ENCODE results near the gene POU6F2. TPM values are rescaled to one million over a fixed set of nuclear protein-coding genes. Genes with fewer than 3 reads are reported as not detected.

Gene POU6F2
- total RNA-seq, 2 experiments from 2014 or later, result 0.12 TPM; not detected in 1

- DNase-seq, result peak; percentile 56
- peak overlapping the region; percentile 59 for H3K4me3 Mint-ChIP-seq
- peaks cover 43% of the 10 kb centered on the region for H3K27me3 Mint-ChIP-seq
- POLR2A ChIA-PET, result no interaction called here
- H3K9me3 Mint-ChIP-seq, result no peaks in the 10 kb centered on the region
- H3K4me1 Mint-ChIP-seq, result peaks cover 13% of the 10 kb centered on the region
- CTCF ChIA-PET, result no interaction called here
- H3K27ac Mint-ChIP-seq, result peak overlapping the region; percentile 27
- H3K36me3 Mint-ChIP-seq (ENCODE audit: low read depth), result no peaks in the 10 kb centered on the region
Observed at GRCh38 chr7:39414224-39415035, 436.7 kb downstream of the POU6F2 start.

DNA sequence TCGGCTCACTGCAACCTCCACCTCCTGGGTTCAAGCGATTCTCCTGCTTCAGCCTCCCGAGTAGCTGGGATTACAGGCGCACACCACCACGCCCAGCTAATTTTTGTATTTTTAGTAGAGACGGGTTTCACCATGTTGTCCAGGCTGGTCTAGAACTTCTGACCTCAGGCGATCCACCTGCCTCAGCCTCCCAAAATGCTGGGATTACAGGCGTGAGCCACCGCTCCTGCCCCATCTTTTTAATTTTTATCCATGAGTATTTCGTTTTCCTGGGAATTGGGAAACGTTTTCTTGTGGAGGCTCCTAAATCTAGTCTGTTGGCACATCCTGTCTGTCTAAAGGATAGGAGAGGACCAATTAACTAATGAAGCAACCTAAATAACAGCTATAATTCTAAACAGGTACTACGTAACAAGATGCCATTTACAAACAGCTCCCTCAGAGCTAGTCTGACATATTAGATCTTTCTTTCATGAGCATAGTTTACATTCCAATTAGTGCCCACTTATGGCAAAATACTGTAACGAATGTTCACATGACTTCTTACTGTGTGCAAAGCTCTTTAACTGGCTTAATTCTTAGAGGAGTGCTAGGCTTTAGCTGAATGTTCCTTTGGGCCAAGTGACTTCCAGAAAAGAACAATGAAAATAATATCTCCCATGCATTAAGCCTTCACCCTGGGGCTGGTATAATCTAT, 437.5 kb downstream of the POU6F2 start:
- no peak for DNase-seq
- Mint-ChIP-seq H3K9me3 (no peaks in the 10 kb centered on the region), H3K27ac (no peak overlapping the region), H3K4me1 (peaks cover 13% of the 10 kb centered on the region), H3K36me3 (ENCODE audit: low read depth) (no peaks in the 10 kb centered on the region), H3K4me3 (peak overlapping the region; percentile 59), H3K27me3 (peaks cover 43% of the 10 kb centered on the region)
- POLR2A ChIA-PET, result no interaction called here
- CTCF ChIA-PET, result no interaction called here

DNA sequence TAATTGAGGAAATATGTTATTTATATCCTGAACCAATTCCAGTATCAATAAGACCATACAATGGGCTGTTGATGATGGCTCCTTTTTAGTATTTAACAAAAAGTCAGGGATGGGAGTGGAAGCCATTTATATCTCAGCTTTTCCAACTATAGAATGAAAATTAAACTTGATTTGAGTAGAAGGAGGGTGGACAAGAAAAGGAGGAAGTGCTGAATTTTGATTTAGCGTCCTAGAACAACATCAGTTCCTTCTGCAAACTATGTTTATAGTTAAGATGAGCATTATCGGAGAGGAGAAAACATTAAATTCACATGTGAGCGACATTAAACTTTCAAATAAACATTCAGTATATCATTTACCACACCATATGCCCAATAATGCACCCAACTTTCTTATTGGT, 439.2 kb downstream of the POU6F2 start:
- POLR2A ChIA-PET, result no interaction called here
- Mint-ChIP-seq H3K4me3 (no peak overlapping the region), H3K9me3 (no peaks in the 10 kb centered on the region), H3K4me1 (peaks cover 13% of the 10 kb centered on the region), H3K36me3 (ENCODE audit: low read depth) (no peaks in the 10 kb centered on the region), H3K27me3 (peaks cover 36% of the 10 kb centered on the region), H3K27ac (no peak overlapping the region)
- DNase-seq, result no peak
- CTCF ChIA-PET, result no interaction called here

GRCh38 chr7:39417642-39418041, 439.9 kb downstream of the POU6F2 start:
- H3K9me3 Mint-ChIP-seq, result no peaks in the 10 kb centered on the region
- CTCF ChIA-PET, result interaction anchor here (1.0 kb wide), 1 partner anchor 36 kb away, joined by 3 read pairs; no protein-coding TSS in a partner anchor
- peaks cover 13% of the 10 kb centered on the region for H3K4me1 Mint-ChIP-seq
- POLR2A ChIA-PET, result no interaction called here
- no peaks in the 10 kb centered on the region for H3K36me3 Mint-ChIP-seq (ENCODE audit: low read depth)
- no peak for DNase-seq
- no peak overlapping the region for H3K27ac Mint-ChIP-seq
- H3K27me3 Mint-ChIP-seq, result peaks cover 34% of the 10 kb centered on the region
- no peak overlapping the region for H3K4me3 Mint-ChIP-seq

DNA sequence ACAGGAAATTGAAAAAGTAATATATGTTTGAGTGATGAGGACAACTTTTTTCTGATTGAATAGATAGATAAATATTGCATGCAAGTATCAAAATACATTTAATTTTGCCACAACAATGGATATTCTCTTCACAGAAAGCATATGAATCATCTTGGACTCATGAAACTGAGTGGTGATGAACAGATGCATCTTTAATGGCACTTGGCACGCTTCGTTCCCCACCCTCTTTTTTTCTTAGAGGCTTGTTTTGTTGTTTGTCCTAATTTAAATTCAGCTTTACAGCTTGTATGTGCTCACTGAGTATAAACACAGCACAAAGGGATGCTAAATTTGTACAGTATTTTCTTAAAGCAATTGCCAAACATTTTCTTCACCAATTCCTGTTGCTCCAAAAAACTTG, 443.5 kb downstream of the POU6F2 start:
- POLR2A ChIA-PET, result no interaction called here
- no peak overlapping the region for H3K27ac Mint-ChIP-seq
- H3K9me3 Mint-ChIP-seq, result no peaks in the 10 kb centered on the region
- no peaks in the 10 kb centered on the region for H3K4me1 Mint-ChIP-seq
- H3K27me3 Mint-ChIP-seq, result peaks cover 17% of the 10 kb centered on the region
- no peak for DNase-seq
- H3K36me3 Mint-ChIP-seq (ENCODE audit: low read depth), result no peaks in the 10 kb centered on the region
- no peak overlapping the region for H3K4me3 Mint-ChIP-seq
- CTCF ChIA-PET, result interaction anchor here (1.4 kb wide), 1 partner anchor 11 kb away, joined by 4 read pairs; no protein-coding TSS in a partner anchor

DNA sequence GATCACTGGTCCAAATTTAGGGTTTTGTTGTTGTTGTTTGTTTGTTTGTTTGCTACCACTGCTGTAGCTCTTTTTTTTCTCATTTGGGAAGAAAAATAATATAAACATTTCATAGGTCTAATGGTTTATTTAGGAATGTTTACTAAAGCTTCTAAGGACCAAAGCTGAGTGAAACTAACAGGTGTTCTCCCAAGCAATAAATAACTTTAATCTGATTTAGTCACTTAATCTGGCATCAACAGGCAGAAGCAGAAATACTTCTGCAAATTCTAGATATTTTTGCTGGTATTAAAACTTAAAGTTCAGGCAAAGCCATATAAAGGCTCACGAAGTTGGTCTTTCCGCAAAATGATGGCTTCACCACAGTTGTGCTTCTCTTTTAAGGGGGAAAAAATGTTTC, 444.0 kb downstream of the POU6F2 start:
- no peaks in the 10 kb centered on the region for H3K9me3 Mint-ChIP-seq
- POLR2A ChIA-PET, result no interaction called here
- CTCF ChIA-PET, result no interaction called here
- H3K4me1 Mint-ChIP-seq, result no peaks in the 10 kb centered on the region
- no peak overlapping the region for H3K4me3 Mint-ChIP-seq
- DNase-seq, result no peak
- H3K27ac Mint-ChIP-seq, result no peak overlapping the region
- no peaks in the 10 kb centered on the region for H3K36me3 Mint-ChIP-seq (ENCODE audit: low read depth)
- peaks cover 14% of the 10 kb centered on the region for H3K27me3 Mint-ChIP-seq

GRCh38 chr7:39428221-39428620, 450.5 kb downstream of the POU6F2 start:
- Mint-ChIP-seq H3K36me3 (ENCODE audit: low read depth) (no peaks in the 10 kb centered on the region), H3K27me3 (peaks cover under 1% of the 10 kb centered on the region), H3K4me3 (no peak overlapping the region), H3K4me1 (no peaks in the 10 kb centered on the region), H3K9me3 (no peaks in the 10 kb centered on the region), H3K27ac (no peak overlapping the region)
- no peak for DNase-seq
- ChIA-PET POLR2A (no interaction called here), CTCF (no interaction called here)

- DNase-seq, result no peak
- Mint-ChIP-seq H3K9me3 (no peaks in the 10 kb centered on the region), H3K4me3 (no peak overlapping the region), H3K27ac (no peak overlapping the region), H3K4me1 (no peaks in the 10 kb centered on the region), H3K27me3 (no peaks in the 10 kb centered on the region), H3K36me3 (ENCODE audit: low read depth) (no peaks in the 10 kb centered on the region)
- ChIA-PET CTCF (no interaction called here), POLR2A (no interaction called here)
Observed at GRCh38 chr7:39429421-39429820, 451.7 kb downstream of the POU6F2 start.

DNA sequence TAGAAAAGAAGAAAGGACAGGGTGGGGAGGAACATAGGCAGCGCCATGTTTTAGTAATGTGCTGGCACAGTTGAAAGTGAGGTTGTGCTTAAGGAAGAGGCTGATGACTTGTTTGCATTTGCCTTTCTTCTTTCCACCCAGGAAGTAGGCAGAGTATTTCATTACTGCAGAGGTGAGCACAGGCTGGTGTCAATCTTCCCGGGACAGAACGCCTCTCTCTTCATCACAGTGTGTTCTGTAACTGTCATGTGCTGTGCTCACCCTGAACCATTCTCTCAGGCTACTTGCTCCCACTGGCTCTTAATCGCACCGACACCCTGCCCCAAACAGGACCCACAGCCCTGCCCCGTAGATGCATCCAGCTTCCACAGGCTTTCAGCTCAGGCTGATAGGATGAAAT, 452.7 kb downstream of the POU6F2 start:
- CTCF ChIA-PET, result no interaction called here

GRCh38 chr7:39430909-39431641, 453.4 kb downstream of the POU6F2 start:
- no peaks in the 10 kb centered on the region for H3K36me3 Mint-ChIP-seq (ENCODE audit: low read depth)
- ChIA-PET CTCF (no interaction called here), POLR2A (no interaction called here)

More for the DNA sequence above, 452.7 kb downstream of the POU6F2 start:
- Mint-ChIP-seq H3K4me3 (no peak overlapping the region), H3K27me3 (peaks cover 2% of the 10 kb centered on the region), H3K27ac (no peak overlapping the region), H3K36me3 (ENCODE audit: low read depth) (no peaks in the 10 kb centered on the region), H3K4me1 (no peaks in the 10 kb centered on the region), H3K9me3 (no peaks in the 10 kb centered on the region)
- POLR2A ChIA-PET, result no interaction called here
- no peak for DNase-seq

GRCh38 chr7:39432368-39432767, 454.7 kb downstream of the POU6F2 start:
- no peak for DNase-seq
- Mint-ChIP-seq H3K36me3 (ENCODE audit: low read depth) (no peaks in the 10 kb centered on the region), H3K27ac (no peak overlapping the region), H3K27me3 (peaks cover 15% of the 10 kb centered on the region), H3K9me3 (no peaks in the 10 kb centered on the region), H3K4me1 (no peaks in the 10 kb centered on the region), H3K4me3 (no peak overlapping the region)
- ChIA-PET POLR2A (no interaction called here), CTCF (no interaction called here)

More at GRCh38 chr7:39430909-39431641, 453.4 kb downstream of the POU6F2 start:
- Mint-ChIP-seq H3K27ac (no peak overlapping the region), H3K27me3 (peaks cover 4% of the 10 kb centered on the region), H3K9me3 (no peaks in the 10 kb centered on the region), H3K4me1 (no peaks in the 10 kb centered on the region), H3K4me3 (no peak overlapping the region)
- DNase-seq, result no peak

- POLR2A ChIA-PET, result no interaction called here
- Mint-ChIP-seq H3K27me3 (peaks cover 15% of the 10 kb centered on the region), H3K4me3 (no peak overlapping the region), H3K9me3 (no peaks in the 10 kb centered on the region), H3K27ac (no peak overlapping the region), H3K4me1 (no peaks in the 10 kb centered on the region), H3K36me3 (ENCODE audit: low read depth) (no peaks in the 10 kb centered on the region)
- DNase-seq, result no peak
- CTCF ChIA-PET, result no interaction called here
Observed at GRCh38 chr7:39432807-39433416, 455.2 kb downstream of the POU6F2 start.

GRCh38 chr7:39433550-39433949, 455.8 kb downstream of the POU6F2 start:
- H3K9me3 Mint-ChIP-seq, result no peaks in the 10 kb centered on the region
- no peak overlapping the region for H3K4me3 Mint-ChIP-seq
- no peaks in the 10 kb centered on the region for H3K36me3 Mint-ChIP-seq (ENCODE audit: low read depth)
- no peaks in the 10 kb centered on the region for H3K4me1 Mint-ChIP-seq
- CTCF ChIA-PET, result no interaction called here
- H3K27ac Mint-ChIP-seq, result no peak overlapping the region
- POLR2A ChIA-PET, result no interaction called here
- DNase-seq, result no peak
- peaks cover 15% of the 10 kb centered on the region for H3K27me3 Mint-ChIP-seq
